GM04504 (cell line): ENCODE results near the gene ADAM8.
A peak's percentile ranks its signal among the peaks of the same experiment; 100 is the strongest.
"Not testable (repeated sequence)": the region's sequence is repeated elsewhere in the genome, so short reads cannot be mapped to it uniquely, and the experiment has no call there.

Source experiments
- DNase-seq: peaks from one replicate; pipeline ENCODE4 v3.0.0-alpha.2; 2012; ENCODE audit warnings: low read depth

Gene ADAM8

DNA sequence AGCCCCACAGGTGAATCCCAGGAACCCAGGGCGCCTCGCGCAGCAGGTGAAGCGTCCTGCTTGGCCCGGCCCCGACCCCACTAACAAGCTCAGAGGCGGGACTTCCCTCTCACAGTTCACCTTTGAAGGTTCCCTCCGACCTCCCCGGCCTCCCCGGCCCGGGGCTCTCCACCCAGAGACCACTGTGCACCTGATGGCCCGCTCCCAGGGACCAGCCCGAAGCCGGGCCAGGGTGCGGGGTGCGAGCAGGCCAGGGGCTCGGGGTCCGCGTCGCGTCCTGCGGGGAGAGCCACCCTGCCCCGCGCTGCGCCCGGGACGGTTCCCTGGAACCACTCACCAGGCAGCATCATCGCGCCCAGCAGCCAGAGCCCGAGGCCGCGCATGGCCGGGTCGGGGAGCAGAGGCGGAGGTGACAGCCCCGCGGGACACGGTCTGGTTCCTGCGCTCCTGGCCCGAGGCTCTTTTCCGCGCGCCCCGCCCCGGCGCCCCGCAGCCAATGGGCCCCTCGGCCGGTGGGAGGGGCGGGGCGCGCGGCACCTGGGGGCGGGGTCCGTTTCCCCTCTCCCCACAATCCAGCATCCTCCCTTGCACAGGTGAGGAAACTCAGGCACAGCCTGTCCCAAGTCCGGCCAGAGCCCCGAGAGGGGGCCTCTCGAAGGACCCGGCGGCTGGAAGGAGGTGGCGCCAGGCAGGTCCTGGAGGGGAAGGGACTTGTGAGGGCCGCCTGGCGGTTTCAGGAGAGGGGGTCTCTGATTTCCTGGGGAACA, at the start of gene ADAM8:
Gene ADAM8, minus strand, starts transcription at position 434 of the 767 bp plus-strand sequence. Its CDS starts 51 bp downstream, at position 383.
- no peak for DNase-seq

GRCh38 chr10:133326223-133326551, 49.5 kb upstream of the ADAM8 start:
- DNase-seq = no peak

GRCh38 chr10:133325440-133326222, 49.0 kb upstream of the ADAM8 start:
- no peak for DNase-seq

DNA sequence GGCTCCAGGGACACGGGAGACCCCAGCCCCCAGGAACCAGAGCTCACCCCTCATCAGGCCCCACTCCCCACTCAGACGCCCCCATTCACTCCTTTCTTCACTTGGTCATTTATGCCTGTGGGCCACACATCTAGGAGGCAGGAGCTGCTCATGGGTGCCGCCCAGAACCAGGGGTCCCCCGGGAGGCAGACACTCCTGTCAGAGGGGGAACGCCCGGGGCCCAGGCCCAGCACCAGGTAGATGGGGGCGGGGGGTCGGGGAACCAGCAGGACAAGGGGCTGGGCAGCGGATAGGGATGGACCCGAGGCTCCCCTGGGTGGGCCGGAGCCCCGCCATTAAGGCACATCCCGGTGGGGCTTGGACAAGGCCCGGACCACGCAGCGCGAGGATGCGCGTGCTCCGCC, 48.2 kb upstream of the ADAM8 start:
- no peak for DNase-seq

DNA sequence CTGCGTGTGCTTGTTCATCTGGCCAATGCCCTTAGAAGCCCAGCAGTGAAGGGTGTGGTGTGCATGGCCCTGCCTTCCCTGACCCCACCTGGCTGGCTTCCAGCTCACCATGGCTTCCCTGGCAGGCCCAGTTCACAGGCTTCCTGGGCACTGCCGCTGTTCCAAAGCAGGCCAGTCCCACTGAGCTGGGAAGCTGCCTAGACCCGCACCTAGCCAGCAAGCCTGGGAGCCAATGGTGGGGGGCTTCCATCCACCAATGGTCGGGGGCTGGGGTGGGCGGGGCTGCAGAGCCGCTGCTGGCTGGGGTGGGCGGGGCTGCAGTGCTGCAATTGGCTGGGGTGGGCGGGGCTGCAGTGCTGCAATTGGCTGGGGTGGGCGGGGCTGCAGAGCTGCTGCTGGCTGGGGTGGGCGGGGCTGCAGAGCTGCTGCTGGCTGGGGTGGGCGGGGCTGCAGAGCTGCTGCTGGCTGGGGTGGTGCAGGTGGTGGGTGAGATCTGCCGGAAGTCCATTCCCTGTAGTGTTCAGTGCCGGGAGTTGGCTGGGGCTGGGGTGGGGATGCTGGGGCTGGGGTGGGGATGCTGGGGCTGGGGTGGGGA, 47.6 kb upstream of the ADAM8 start:
- DNase-seq = no peak

DNA sequence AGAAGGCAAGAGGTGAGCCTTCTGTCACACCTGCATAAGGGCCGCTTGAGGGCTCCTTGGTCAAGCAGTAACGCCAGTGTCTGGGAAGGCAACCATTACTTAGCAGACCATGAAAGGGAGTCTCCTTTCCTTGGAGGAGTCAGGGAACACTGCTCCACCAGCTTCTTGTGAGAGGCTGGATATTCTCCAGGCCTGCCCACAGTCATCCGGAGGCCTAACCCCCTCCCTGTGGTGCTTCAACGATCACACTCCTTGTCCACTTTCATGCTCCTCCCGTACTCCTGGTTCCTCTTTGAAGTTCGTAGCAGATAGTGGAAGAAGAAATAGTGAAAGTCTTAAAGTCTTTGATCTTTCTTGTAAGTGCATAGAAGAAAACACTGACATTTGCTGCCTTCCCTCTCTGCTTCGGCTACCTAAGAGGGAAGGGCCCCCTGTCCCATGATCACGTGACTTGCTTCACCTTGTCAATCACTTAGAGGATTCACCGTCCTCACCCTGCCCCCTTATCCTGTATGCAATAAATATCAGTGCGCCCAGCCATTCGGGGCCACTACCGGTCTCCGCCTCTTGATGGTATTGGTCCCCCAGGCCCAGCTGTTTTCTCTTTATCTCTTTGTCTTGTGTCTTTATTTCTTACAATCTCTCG, 45.5 kb upstream of the ADAM8 start:
- not testable (repeated sequence) for DNase-seq

- not testable (repeated sequence) for DNase-seq
These were observed 44.3 kb upstream of the ADAM8 start for GRCh38 chr10:133320852-133321422.

GRCh38 chr10:133318494-133319127, 41.9 kb upstream of the ADAM8 start:
- DNase-seq = no peak

- DNase-seq = no peak
These were observed 40.1 kb upstream of the ADAM8 start for GRCh38 chr10:133316732-133317131.

DNA sequence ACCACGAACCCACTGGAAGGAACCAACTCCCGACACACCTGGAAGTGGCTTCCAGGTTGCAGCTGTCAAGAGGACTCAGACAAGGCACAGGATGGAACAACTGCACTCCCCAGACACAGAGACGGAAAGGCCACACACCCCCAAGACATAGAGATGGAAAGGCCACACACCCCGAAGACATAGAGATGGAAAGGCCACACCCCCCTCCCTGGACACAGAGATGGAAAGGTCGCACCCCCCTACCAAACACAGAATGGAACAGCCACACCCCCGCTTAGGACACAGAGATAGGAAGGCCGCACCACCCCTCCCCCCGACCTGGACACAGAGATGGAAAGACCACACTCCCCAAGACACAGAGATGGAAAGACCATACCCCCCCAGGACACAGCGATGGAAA, 39.6 kb upstream of the ADAM8 start:
- no peak for DNase-seq

- no peak for DNase-seq
These were observed 39.2 kb upstream of the ADAM8 start for GRCh38 chr10:133315847-133316246.

DNA sequence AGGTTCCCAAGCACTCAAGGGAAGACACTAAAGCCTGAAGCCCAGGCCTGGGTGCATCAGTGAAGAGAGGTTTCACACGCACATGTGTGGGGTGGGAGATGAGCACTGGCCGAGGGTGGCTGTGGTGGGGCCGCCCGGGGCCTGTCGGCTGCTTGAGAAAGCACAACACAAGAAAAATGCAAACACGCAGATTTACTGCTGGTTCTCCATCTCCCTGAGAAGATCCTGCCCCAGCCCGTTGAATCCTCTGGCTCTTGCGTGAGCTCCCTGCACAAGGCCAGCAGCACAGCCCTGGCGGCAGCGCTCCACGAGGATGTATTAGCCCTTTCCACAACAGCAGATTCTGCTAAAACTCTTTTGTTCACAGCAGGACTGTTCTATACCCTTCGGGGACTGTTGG, 38.2 kb upstream of the ADAM8 start:
- DNase-seq = no peak

DNA sequence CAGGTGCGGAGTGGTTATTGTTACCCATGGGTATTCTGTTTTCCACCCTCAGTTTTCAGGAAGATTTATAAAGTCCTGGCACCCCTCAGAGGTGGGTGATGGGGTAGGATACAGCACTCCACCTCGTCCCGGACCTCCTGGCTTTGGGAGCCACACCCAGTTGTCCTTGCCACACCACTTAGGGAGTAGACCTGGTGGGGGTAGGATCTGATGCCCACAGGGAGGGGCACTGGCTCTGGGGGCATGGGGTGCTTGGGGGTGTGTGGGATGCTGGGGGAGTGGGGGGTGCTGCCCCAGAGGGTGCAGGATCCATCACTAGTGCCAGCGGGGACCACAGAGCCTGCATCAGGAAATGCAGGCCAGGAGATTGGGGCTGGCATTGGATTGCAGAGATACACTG, 36.5 kb upstream of the ADAM8 start:
- DNase-seq = no peak

- DNase-seq = no peak
These were observed 36.1 kb upstream of the ADAM8 start for GRCh38 chr10:133312769-133313145.

- no peak for DNase-seq
These were observed 35.5 kb upstream of the ADAM8 start for GRCh38 chr10:133312016-133312768.

GRCh38 chr10:133311570-133311969, 34.9 kb upstream of the ADAM8 start:
- no peak for DNase-seq

DNA sequence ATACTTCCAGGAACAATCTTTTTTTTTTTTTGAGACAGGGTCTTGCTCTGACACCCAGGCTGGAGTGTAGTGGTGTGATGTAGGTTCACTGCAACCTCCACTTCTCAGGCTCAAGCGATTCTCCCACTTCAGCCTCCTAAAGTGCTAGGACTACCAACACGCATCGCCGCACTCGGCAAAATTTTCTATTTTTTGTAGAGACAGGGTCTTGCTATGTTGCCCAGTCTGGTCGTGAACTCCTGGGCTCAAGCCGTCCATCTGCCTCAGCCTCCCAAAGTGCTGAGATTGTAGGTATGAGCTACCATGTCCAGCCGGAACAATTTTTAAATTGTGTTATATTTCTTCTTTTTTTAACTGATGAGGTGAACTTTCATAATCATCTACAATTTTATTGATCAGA, 34.1 kb upstream of the ADAM8 start:
- DNase-seq = no peak

- no peak for DNase-seq
These were observed 33.7 kb upstream of the ADAM8 start for GRCh38 chr10:133310399-133310755.

GRCh38 chr10:133309720-133310398, 33.2 kb upstream of the ADAM8 start:
- no peak for DNase-seq

DNA sequence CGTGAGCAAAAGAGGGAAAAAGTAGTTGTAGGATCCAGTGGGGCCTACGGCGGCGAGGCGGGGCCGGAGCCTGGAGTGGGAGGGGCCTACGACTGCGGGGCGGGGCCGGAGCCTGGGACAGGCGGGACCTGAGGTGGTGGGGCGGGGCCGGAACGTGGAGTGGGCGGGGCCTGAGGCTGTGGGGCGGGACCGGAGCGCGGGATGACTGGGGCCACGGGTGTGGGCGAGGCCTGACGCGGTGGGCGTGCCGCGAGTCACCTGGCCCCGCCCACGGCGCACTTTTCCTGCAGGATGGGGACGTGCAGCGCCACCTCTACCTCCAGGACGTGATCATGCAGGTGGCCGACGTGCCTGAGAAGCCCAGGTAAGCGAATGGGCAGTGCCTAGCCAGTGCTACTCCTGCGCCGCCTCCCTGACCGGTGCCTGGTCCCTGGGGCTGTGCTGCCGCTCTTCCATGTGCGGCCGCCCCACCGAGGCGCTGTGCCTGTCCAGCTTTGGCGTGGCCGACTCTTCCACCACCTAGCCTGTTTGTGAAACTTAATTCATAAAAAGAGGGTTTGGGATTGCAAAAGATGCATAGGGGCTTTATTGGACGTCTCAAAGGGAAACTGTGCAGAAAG, 32.5 kb upstream of the ADAM8 start:
- DNase-seq = peak; percentile 76
